Neural cell (in vitro differentiated cells): Measurements from ENCODE around the gene GPANK1.

Source experiments
- EZH2 ChIP-seq: fragments of 200-600, 300-800 bp; shearing (Covaris generic), sonication (generic); IDR thresholded peaks from 2 replicates; pipeline ENCODE4 v1.6.1; 2014; ENCODE audit warnings: antibody characterized with exemption, low read length, borderline replicate concordance, mild to moderate bottlenecking; ENCODE audit not compliant: insufficient read depth, poor library complexity, severe bottlenecking
- POLR2AphosphoS5 ChIP-seq: IDR thresholded peaks from 2 replicates; pipeline ENCODE4 v1.6.1; 2012
- TAF1 ChIP-seq: IDR thresholded peaks from 2 replicates; pipeline ENCODE4 v1.6.1; 2012; ENCODE audit warnings: low read depth
- TF ChIP-seq, protein P1 (sequence below): fragments of 450-650 bp; IDR thresholded peaks from 2 replicates; pipeline ENCODE4 v1.5.1; 2014; ENCODE audit warnings: antibody characterized with exemption, mild to moderate bottlenecking, moderate library complexity; ENCODE audit not compliant: poor library complexity, severe bottlenecking

DNA sequence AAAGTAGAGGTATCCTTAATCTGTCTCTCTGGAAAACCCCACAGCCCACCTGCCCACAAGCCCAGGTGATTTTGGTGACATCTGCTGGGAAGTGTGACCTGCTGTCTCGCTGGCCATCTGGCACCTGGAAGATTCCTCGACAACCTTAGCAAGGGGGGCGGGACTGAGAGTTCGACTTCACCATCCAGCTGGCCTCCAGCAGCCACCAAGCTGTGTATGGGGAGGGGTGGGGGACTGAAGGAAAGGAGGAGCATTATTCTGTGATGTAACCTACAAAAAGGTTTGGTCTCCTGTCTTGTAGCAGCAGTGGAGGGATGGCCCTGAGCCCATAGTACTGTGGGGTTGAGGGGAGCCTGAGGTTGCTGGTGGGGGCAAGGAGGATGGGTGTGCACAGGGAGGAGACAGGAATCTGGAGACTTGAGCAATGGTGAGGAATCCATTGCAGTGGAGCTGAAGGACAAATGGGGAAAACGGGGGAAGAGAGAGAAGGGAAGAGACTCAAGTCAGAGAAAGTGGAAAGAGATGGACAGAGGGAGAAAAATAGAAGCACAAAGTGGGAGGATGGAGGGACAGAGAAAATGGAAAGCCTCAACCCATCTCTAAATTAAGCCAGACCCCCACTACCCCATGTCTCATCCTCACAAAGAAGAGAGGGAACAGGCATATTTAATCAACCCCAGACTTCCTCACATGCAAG is 45.9 kb upstream of the GPANK1 start:
- TF ChIP-seq, protein P1, sequence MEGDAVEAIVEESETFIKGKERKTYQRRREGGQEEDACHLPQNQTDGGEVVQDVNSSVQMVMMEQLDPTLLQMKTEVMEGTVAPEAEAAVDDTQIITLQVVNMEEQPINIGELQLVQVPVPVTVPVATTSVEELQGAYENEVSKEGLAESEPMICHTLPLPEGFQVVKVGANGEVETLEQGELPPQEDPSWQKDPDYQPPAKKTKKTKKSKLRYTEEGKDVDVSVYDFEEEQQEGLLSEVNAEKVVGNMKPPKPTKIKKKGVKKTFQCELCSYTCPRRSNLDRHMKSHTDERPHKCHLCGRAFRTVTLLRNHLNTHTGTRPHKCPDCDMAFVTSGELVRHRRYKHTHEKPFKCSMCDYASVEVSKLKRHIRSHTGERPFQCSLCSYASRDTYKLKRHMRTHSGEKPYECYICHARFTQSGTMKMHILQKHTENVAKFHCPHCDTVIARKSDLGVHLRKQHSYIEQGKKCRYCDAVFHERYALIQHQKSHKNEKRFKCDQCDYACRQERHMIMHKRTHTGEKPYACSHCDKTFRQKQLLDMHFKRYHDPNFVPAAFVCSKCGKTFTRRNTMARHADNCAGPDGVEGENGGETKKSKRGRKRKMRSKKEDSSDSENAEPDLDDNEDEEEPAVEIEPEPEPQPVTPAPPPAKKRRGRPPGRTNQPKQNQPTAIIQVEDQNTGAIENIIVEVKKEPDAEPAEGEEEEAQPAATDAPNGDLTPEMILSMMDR, result no peak
- no peak for TF ChIP-seq EZH2
- TF ChIP-seq TAF1, result no peak
- no peak for TF ChIP-seq POLR2AphosphoS5
